GM21526 (cell line): ENCODE results near the gene BTBD2.

Source experiments
- ATAC-seq: cut with Tn5 transposase; IDR thresholded peaks from one replicate; pipeline ENCODE4 v1.9.1; 2021; ENCODE audit warnings: moderate library complexity; ENCODE audit not compliant: unreplicated experiment, low FRiP score

Gene BTBD2

GRCh38 chr19:1987197-1988187 is 28.0 kb downstream of the BTBD2 start:
- ATAC-seq: no peak

GRCh38 chr19:1986357-1987162 is 29.0 kb downstream of the BTBD2 start:
- no peak for ATAC-seq

DNA sequence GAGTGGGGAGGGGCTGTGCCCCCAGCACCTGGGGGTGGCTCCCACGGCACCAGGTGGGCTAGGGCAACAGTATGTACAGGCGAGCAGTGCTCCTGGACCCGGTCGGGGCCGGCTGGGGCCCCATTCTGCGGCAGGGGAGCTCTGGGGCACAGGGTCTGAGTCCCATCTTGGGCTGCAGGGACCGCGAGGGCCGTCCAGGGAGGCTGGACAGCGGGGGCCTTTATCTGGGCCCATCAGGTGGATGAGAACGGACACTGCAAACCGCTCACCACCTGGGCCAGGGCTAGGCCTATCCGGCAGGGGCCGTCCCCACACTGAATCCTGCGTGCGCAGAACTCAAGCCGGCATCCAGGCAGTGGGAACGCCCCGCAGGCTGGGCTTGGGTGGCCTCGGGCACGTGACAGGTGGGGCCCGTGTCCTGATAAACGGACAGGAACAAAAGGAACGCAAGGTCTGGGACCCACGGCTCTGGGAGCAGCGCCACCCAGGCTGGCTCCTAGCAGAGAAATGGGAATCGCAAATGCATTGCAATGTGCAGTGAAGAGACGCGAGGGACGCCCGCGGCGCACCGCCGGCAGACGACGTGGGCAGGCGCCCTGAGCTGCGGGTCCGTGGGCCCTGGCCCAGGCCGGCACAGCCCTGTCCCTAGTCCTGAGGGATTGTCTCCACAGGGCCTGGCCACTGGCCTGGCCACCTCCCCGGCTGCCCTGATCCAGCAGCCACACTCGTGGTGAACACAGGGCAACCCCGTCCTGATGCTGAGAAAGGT is 29.7 kb downstream of the BTBD2 start:
- ATAC-seq: no peak

GRCh38 chr19:1984357-1984756 is 31.2 kb downstream of the BTBD2 start:
- ATAC-seq: no peak

DNA sequence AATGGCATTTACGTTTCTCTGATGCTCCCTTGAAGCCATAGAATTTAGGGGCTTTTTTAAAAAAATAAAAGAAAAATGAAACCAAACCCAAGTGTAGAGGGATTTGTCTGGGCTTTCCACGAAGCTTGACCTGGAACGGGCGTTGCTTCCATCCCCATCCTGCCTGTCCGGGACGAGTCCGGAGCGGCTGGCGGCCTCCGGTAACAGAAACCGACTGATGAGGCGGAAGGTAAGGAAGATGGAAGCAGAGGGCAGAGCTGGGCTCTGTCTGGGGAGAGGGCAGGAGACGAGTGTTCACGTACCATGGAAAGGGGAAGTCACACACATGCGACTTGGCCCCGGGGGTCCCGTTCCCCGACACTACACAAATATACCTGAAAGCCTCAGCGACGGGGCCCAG is 34.3 kb downstream of the BTBD2 start:
- ATAC-seq: no peak

DNA sequence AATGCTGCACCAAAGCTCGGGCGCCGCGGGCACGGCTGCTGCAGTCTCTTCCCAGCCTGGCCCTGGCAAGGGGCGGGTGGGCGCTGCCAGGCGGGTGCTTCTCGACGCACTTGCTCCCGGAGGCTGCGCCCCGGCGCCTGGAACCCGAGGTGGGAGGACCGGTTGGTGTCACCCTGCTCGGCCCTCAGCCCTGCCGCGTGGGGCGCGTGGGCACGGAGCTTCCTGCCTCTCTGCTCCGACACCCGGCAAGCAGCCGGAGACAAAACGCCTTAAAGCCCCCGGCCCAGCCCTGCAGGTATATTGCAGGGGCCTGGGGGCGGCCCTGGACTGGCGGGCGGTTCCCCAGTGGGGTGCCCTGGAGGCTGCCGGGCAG is 34.7 kb downstream of the BTBD2 start:
- ATAC-seq: no peak

GRCh38 chr19:1980091-1980808 is 35.3 kb downstream of the BTBD2 start:
- no peak for ATAC-seq

- ATAC-seq: no peak
These were observed 35.9 kb downstream of the BTBD2 start for GRCh38 chr19:1979642-1980041.

DNA sequence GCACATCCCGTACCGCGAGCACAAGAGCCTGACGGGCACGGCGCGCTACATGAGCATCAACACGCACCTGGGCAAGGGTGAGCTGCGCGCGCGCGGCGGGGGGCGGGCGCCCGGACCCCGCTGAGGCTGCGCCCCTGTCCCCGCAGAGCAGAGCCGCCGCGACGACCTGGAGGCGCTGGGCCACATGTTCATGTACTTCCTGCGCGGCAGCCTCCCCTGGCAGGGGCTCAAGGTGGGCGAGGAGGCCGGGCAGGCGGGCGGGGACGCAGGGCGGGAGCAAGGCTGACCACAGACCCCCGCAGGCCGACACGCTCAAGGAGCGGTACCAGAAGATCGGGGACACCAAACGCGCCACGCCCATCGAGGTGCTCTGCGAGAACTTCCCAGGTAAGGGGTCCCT is 36.5 kb downstream of the BTBD2 start:
- ATAC-seq: no peak

DNA sequence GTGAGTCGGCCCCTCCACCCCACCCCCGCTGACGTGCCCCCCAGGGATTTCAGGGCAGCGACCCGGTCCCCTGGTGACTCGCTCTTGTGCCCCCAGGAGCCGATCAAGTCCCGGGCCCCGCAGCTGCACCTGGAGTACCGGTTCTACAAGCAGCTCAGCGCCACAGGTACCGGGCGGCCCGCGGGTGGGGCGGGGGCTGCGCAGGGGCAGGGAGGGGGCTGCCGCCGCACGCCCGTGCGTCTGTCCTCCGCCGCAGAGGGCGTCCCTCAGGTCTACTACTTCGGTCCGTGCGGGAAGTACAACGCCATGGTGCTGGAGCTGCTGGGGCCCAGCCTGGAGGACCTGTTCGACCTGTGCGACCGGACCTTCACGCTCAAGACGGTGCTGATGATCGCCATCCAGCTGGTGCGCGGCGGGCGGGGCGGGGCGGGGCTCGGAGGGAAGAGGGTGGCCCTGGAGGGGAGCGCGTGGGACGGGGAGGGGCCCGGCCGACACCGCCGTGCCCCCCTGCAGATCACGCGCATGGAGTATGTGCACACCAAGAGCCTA is 37.1 kb downstream of the BTBD2 start:
- no peak for ATAC-seq

- ATAC-seq: no peak
These were observed 38.4 kb downstream of the BTBD2 start for GRCh38 chr19:1977120-1977519.

- no peak for ATAC-seq
These were observed 40.4 kb downstream of the BTBD2 start for GRCh38 chr19:1975162-1975480.

GRCh38 chr19:1974381-1975161 is 40.9 kb downstream of the BTBD2 start:
- ATAC-seq: no peak

DNA sequence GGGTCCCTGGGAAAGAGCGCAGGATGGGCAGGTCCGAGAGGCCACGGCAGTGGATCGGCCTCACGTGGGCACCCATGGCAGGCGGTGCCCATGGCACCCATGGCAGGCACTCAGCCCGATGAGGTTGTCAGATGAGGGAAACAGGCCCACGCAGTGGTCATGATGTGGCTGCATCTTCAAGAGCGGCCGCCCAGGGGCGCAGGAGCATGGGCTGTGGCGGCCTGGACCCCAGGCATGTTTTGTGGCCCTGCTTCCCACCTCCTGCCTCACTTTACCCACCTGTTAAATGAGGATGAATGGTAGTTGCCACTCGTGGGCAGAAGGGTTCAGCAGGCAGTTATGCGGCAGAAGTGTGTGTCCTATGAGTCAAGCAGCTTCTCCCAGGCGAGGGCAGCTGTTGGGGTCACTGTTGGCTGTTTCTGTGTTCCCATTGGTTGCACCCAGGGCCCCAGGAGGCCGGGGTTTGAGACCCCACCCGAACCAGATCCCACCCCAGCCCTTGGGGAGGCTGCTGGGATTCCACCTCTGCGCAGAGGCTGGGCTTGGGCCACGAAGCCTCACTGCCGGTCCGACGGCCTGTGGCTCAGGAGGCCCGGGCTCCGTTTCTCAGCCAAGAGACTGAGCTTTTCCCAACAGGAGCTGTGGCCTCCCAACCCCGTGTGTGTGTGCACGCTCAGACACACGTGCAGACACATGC is 44.6 kb downstream of the BTBD2 start:
- no peak for ATAC-seq

DNA sequence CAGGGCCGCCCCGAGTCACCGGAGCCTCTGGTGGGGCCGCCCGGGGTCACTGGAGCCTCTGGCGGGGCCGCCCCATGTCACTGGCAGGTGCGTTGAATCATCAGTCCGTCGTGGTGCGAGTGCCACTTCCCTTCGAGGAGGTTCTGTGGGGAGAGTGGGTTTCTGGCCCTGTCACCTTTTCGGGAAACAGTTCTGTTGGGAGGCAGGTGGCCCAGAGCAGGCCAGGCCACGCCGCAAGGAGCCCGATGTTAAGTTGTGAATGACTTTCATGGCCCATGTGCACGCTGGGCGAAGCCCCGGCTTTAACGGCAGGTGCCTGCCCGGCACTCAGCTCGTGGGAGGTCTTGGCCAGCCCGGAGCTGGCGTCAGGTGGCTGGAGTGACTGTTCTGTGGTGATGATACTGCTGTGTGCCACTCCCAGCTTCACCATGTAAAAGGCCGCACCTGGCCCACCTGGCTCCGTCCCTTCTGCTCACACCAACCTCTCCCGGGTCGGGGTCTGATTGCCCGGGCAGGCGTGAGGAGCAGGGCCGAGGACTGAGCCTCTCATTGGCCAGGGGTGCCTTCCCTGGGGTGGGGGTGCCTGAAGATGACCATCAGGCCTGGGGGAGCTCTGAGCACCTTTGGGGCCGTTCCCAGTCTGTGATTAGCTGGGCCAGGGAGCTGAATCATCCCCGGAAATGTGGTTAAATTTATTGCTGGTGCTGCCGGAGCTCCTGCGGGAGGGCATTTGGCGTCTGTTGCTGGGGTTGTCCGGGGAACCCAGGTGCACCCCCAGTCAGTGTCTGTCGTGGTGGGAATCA is 45.3 kb downstream of the BTBD2 start:
- no peak for ATAC-seq

DNA sequence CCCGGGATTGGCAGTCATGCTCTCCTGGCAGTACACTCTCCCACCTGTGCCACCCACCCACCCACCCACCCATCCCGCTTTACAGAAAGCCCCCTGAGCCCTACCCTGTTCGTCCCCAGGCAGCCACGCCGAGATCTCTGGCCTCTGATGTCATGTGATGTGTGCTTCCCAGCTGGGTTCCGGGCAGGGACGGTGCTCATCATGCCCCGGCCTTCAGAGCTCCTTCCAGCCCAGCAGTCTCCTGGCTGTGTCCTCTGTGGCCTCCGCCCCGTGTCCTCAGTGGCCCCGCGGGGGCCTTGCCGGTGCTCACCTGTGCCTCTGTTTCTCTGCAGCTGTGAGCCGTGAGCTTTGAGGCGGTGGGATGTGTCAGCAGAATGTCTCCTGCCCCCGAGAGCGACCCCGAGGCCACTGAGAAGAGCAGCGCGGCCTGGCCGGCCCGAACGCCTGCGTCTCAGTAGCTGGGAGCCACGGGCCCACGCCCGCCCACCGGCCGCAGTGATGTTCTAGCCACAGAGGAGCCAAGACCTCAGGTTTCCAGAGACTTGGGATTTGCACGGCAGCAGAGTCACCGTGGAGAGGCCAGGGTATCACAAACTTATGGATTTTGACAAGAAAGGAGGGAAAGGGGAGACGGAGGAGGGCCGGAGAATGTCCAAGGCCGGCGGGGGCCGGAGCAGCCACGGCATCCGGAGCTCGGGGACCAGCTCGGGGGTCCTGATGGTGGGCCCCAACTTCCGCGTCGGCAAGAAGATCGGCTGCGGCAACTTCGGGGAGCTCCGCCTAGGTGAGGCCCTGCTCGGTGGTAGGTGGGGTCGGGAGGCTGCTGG is 46.1 kb downstream of the BTBD2 start:
- no peak for ATAC-seq
